ENCODE results near the gene HDAC11. TPM values are rescaled to one million over a fixed set of nuclear protein-coding genes. Genes with fewer than 3 reads are reported as not detected.

The HDAC11 gene
- total RNA-seq, 2 experiments from 2014 or later, result 0.87 to 0.99 TPM

GRCh38 chr3:13472286-13472685 lies 7.8 kb upstream of the HDAC11 start:
- POLR2A ChIA-PET, result interaction anchor here (0.6 kb wide), 1 partner anchor 477 kb away, joined by 9 read pairs; no protein-coding TSS in a partner anchor
- ATAC-seq (no peak), DNase-seq (no peak)
- CTCF ChIA-PET, result interaction anchor here (1.0 to 2.1 kb wide), 3 partner anchors 8 to 176 kb away, joined by 3 to 5 read pairs (median 3); no protein-coding TSS in a partner anchor
- peaks cover 15% of the 10 kb centered on the region for H3K27me3 Mint-ChIP-seq (ENCODE audit: low read depth)
- H3K9me3 Mint-ChIP-seq (ENCODE audit: insufficient read depth), result no peaks in the 10 kb centered on the region
- no peaks in the 10 kb centered on the region for H3K36me3 Mint-ChIP-seq (ENCODE audit: low read depth)
- H3K27ac Mint-ChIP-seq, result no peak overlapping the region
- H3K4me3 Mint-ChIP-seq, result no peak overlapping the region
- no peaks in the 10 kb centered on the region for H3K4me1 Mint-ChIP-seq (ENCODE audit: low read depth)

- H3K36me3 Mint-ChIP-seq (ENCODE audit: low read depth), result no peaks in the 10 kb centered on the region
- H3K4me3 Mint-ChIP-seq, result no peak overlapping the region
- no peak overlapping the region for H3K27ac Mint-ChIP-seq
- no peaks in the 10 kb centered on the region for H3K4me1 Mint-ChIP-seq (ENCODE audit: low read depth)
- CTCF ChIA-PET, result interaction anchor here (1.0 to 2.1 kb wide), 2 partner anchors 9 to 175 kb away, joined by 3 to 5 read pairs; no protein-coding TSS in a partner anchor
- no peak for DNase-seq
- peaks cover 12% of the 10 kb centered on the region for H3K27me3 Mint-ChIP-seq (ENCODE audit: low read depth)
- no peaks in the 10 kb centered on the region for H3K9me3 Mint-ChIP-seq (ENCODE audit: insufficient read depth)
- POLR2A ChIA-PET, result no interaction called here
- no peak for ATAC-seq
These were observed 7.1 kb upstream of the HDAC11 start for GRCh38 chr3:13473020-13473419.

- ChIA-PET POLR2A (no interaction called here), CTCF (no interaction called here)
- ATAC-seq (no peak), DNase-seq (no peak)
- no peak overlapping the region for H3K4me3 Mint-ChIP-seq
- no peaks in the 10 kb centered on the region for H3K36me3 Mint-ChIP-seq (ENCODE audit: low read depth)
- H3K4me1 Mint-ChIP-seq (ENCODE audit: low read depth), result peaks cover 5% of the 10 kb centered on the region
- peaks cover 11% of the 10 kb centered on the region for H3K27me3 Mint-ChIP-seq (ENCODE audit: low read depth)
- H3K27ac Mint-ChIP-seq, result no peak overlapping the region
- no peaks in the 10 kb centered on the region for H3K9me3 Mint-ChIP-seq (ENCODE audit: insufficient read depth)
These were observed 6.1 kb upstream of the HDAC11 start for GRCh38 chr3:13474021-13474420.

- ChIA-PET POLR2A (no interaction called here), CTCF (interaction anchor here (0.5 to 1.0 kb wide), 4 partner anchors 22 to 415 kb away, joined by 3 to 4 read pairs (median 4); no protein-coding TSS in a partner anchor)
- Mint-ChIP-seq H3K9me3 (ENCODE audit: insufficient read depth) (no peaks in the 10 kb centered on the region), H3K36me3 (ENCODE audit: low read depth) (no peaks in the 10 kb centered on the region), H3K27me3 (ENCODE audit: low read depth) (peaks cover 11% of the 10 kb centered on the region), H3K27ac (no peak overlapping the region), H3K4me1 (ENCODE audit: low read depth) (peaks cover 12% of the 10 kb centered on the region), H3K4me3 (no peak overlapping the region)
- no peak for ATAC-seq
- no peak for DNase-seq
These were observed 5.3 kb upstream of the HDAC11 start for GRCh38 chr3:13474776-13475303.

- no peak for ATAC-seq
These were observed 4.1 kb upstream of the HDAC11 start for GRCh38 chr3:13475871-13476590.

GRCh38 chr3:13477943-13478342 lies 2.2 kb upstream of the HDAC11 start:
- H3K4me3 Mint-ChIP-seq, result peak overlapping the region; percentile 19
- no peaks in the 10 kb centered on the region for H3K9me3 Mint-ChIP-seq (ENCODE audit: insufficient read depth)
- ChIA-PET CTCF (interaction anchor here (1.0 to 3.0 kb wide), 5 partner anchors 10 to 386 kb away, joined by 3 to 13 read pairs (median 5); no protein-coding TSS in a partner anchor), POLR2A (interaction anchor here (0.7 kb wide), 1 partner anchor 9 kb away, joined by 3 read pairs; no protein-coding TSS in a partner anchor)
- no peak for ATAC-seq
- peaks cover 3% of the 10 kb centered on the region for H3K27me3 Mint-ChIP-seq (ENCODE audit: low read depth)
- no peak for DNase-seq
- no peaks in the 10 kb centered on the region for H3K36me3 Mint-ChIP-seq (ENCODE audit: low read depth)
- peaks cover 14% of the 10 kb centered on the region for H3K4me1 Mint-ChIP-seq (ENCODE audit: low read depth)
- H3K27ac Mint-ChIP-seq, result no peak overlapping the region

More at GRCh38 chr3:13475871-13476590, 4.1 kb upstream of the HDAC11 start:
- DNase-seq, result no peak
- POLR2A ChIA-PET, result no interaction called here
- Mint-ChIP-seq H3K4me3 (no peak overlapping the region), H3K9me3 (ENCODE audit: insufficient read depth) (no peaks in the 10 kb centered on the region), H3K27ac (no peak overlapping the region), H3K36me3 (ENCODE audit: low read depth) (no peaks in the 10 kb centered on the region), H3K4me1 (ENCODE audit: low read depth) (peaks cover 14% of the 10 kb centered on the region), H3K27me3 (ENCODE audit: low read depth) (peaks cover 8% of the 10 kb centered on the region)
- CTCF ChIA-PET, result interaction anchor here (1.0 to 2.5 kb wide), 6 partner anchors 13 to 175 kb away, joined by 3 to 8 read pairs (median 4); no protein-coding TSS in a partner anchor

GRCh38 chr3:13479332-13479581 lies 849 bp upstream of the HDAC11 start:
- ChIA-PET CTCF (interaction anchor here (1.2 to 3.0 kb wide), 7 partner anchors 16 to 387 kb away, joined by 3 to 14 read pairs (median 6); no protein-coding TSS in a partner anchor), POLR2A (interaction anchor here (1.4 to 1.9 kb wide), 2 partner anchors 51 to 59 kb away, joined by 5 read pairs; partner anchors contain the start of gene NUP210)
- H3K4me1 Mint-ChIP-seq (ENCODE audit: low read depth), result peaks cover 15% of the 10 kb centered on the region
- H3K4me3 Mint-ChIP-seq, result peak overlapping the region; percentile 90
- no peak for DNase-seq
- H3K36me3 Mint-ChIP-seq (ENCODE audit: low read depth), result no peaks in the 10 kb centered on the region
- H3K9me3 Mint-ChIP-seq (ENCODE audit: insufficient read depth), result no peaks in the 10 kb centered on the region
- peak; percentile 6 for ATAC-seq
- H3K27ac Mint-ChIP-seq, result peak overlapping the region; percentile 87
- H3K27me3 Mint-ChIP-seq (ENCODE audit: low read depth), result peaks cover 3% of the 10 kb centered on the region

- DNase-seq, result peak; percentile 47
- Mint-ChIP-seq H3K27ac (no peak overlapping the region), H3K36me3 (ENCODE audit: low read depth) (no peaks in the 10 kb centered on the region), H3K9me3 (ENCODE audit: insufficient read depth) (no peaks in the 10 kb centered on the region), H3K4me1 (ENCODE audit: low read depth) (peaks cover 29% of the 10 kb centered on the region), H3K27me3 (ENCODE audit: low read depth) (peaks cover 3% of the 10 kb centered on the region), H3K4me3 (peak overlapping the region; percentile 77)
- ChIA-PET CTCF (interaction anchor here (0.9 to 3.0 kb wide), 15 partner anchors 14 to 401 kb away, joined by 3 to 14 read pairs (median 6); no protein-coding TSS in a partner anchor), POLR2A (interaction anchor here (0.9 to 1.9 kb wide), 5 partner anchors 29 to 171 kb away, joined by 3 to 5 read pairs (median 3); partner anchors contain the start of gene NUP210)
- ATAC-seq, result no peak
These were observed 523 bp downstream of the HDAC11 start for GRCh38 chr3:13480340-13481318.

- Mint-ChIP-seq H3K27me3 (ENCODE audit: low read depth) (peaks cover 3% of the 10 kb centered on the region), H3K4me3 (no peak overlapping the region), H3K36me3 (ENCODE audit: low read depth) (no peaks in the 10 kb centered on the region), H3K27ac (no peak overlapping the region), H3K4me1 (ENCODE audit: low read depth) (peaks cover 31% of the 10 kb centered on the region), H3K9me3 (ENCODE audit: insufficient read depth) (no peaks in the 10 kb centered on the region)
- ChIA-PET CTCF (interaction anchor here (1.2 to 1.4 kb wide), 4 partner anchors 14 to 390 kb away, joined by 3 to 6 read pairs (median 4); no protein-coding TSS in a partner anchor), POLR2A (no interaction called here)
- DNase-seq, result no peak
- ATAC-seq, result no peak
These were observed 2.1 kb downstream of the HDAC11 start for GRCh38 chr3:13482106-13482690.

- Mint-ChIP-seq H3K9me3 (ENCODE audit: insufficient read depth) (no peaks in the 10 kb centered on the region), H3K4me3 (no peak overlapping the region), H3K36me3 (ENCODE audit: low read depth) (no peaks in the 10 kb centered on the region), H3K27me3 (ENCODE audit: low read depth) (peaks cover 3% of the 10 kb centered on the region), H3K27ac (no peak overlapping the region), H3K4me1 (ENCODE audit: low read depth) (peaks cover 31% of the 10 kb centered on the region)
- ChIA-PET CTCF (interaction anchor here (1.4 to 2.6 kb wide), 2 partner anchors 13 to 168 kb away, joined by 3 to 15 read pairs; no protein-coding TSS in a partner anchor), POLR2A (interaction anchor here (0.6 kb wide), 1 partner anchor 41 kb away, joined by 5 read pairs; no protein-coding TSS in a partner anchor)
- ATAC-seq (no peak), DNase-seq (no peak)
These were observed 3.2 kb downstream of the HDAC11 start for GRCh38 chr3:13483286-13483685.

All from activated CD8-positive, alpha-beta T cell treated with anti-CD3 and anti-CD28 coated beads, Interleukin-2, amount 10 ng/mL, durations not matched to agents 7 days and 5 days (primary cell).